HG03521 (cell line): ENCODE measurements around the gene PRX.
"Not testable (repeated sequence)": the region's sequence is repeated elsewhere in the genome, so short reads cannot be mapped to it uniquely, and the experiment has no call there.

ENCODE experiments used
- ATAC-seq: cut with Tn5 transposase; IDR thresholded peaks from one replicate; pipeline ENCODE4 v1.9.1; 2021; ENCODE audit warnings: mild to moderate bottlenecking, moderate library complexity; ENCODE audit not compliant: unreplicated experiment

The PRX gene

GRCh38 chr19:40414542-40415535 lies 1.7 kb upstream of the PRX start:
- ATAC-seq: no peak

GRCh38 chr19:40412866-40413265 lies 312 bp downstream of the PRX start:
- no peak for ATAC-seq

- ATAC-seq: no peak
Measured at GRCh38 chr19:40411958-40412499, 1.1 kb downstream of the PRX start.

- no peak for ATAC-seq
Measured at GRCh38 chr19:40411125-40411842, 1.9 kb downstream of the PRX start.

- no peak for ATAC-seq
Measured at GRCh38 chr19:40410030-40410389, 3.2 kb downstream of the PRX start.

GRCh38 chr19:40408598-40408925 lies 4.6 kb downstream of the PRX start:
- ATAC-seq: not testable (repeated sequence)

- no peak for ATAC-seq
Measured at GRCh38 chr19:40407714-40408597, 5.2 kb downstream of the PRX start.

GRCh38 chr19:40403262-40403984 lies 9.8 kb downstream of the PRX start:
- peak; percentile 61 for ATAC-seq

GRCh38 chr19:40400559-40400958 lies 12.6 kb downstream of the PRX start:
- ATAC-seq: no peak

GRCh38 chr19:40398417-40399131 lies 14.6 kb downstream of the PRX start:
- ATAC-seq: no peak

GRCh38 chr19:40397568-40397906 lies 15.6 kb downstream of the PRX start:
- ATAC-seq: no peak

- no peak for ATAC-seq
Measured at GRCh38 chr19:40396886-40397567, 16.2 kb downstream of the PRX start.

- ATAC-seq: no peak
Measured at GRCh38 chr19:40395956-40396355, 17.2 kb downstream of the PRX start.

GRCh38 chr19:40394816-40395210 lies 18.4 kb downstream of the PRX start:
- no peak for ATAC-seq

- ATAC-seq: no peak
Measured at GRCh38 chr19:40393894-40394815, 19.0 kb downstream of the PRX start.

GRCh38 chr19:40392894-40393517 lies 20.2 kb downstream of the PRX start:
- no peak for ATAC-seq

GRCh38 chr19:40392123-40392522 lies 21.1 kb downstream of the PRX start:
- no peak for ATAC-seq
